Fibroblast of villous mesenchyme (primary cell): ENCODE measurements around the gene AP2B1. TPM values are rescaled to one million over a fixed set of nuclear protein-coding genes. Genes with fewer than 3 reads are reported as not detected.
"Not testable (repeated sequence)": the region's sequence is repeated elsewhere in the genome, so short reads cannot be mapped to it uniquely, and the experiment has no call there.

ENCODE experiments used
- DNase-seq: peaks from one replicate; pipeline ENCODE4 v3.0.0-alpha.2; 2010; ENCODE audit warnings: low read depth
- H3K4me3 ChIP-seq: 2 replicates; pipeline ENCODE4 v1.5.1; 2011; ENCODE audit warnings: low read depth, mild to moderate bottlenecking, low read length
- total RNA-seq: library from RNA; depleted of rRNA; stranded (reverse); fragments of >200 nt; gene quantifications from 2 replicates; pipeline ENCODE4 v1.2.3, GENCODE V29; 2012
- TF ChIP-seq, protein P1 (sequence below): IDR thresholded peaks from 2 replicates; pipeline ENCODE4 v1.5.1; 2012; ENCODE audit warnings: low read depth, mild to moderate bottlenecking, low read length; ENCODE audit not compliant: insufficient read depth

Gene AP2B1
- total RNA-seq, 1 donor, result 97.6 TPM

DNA sequence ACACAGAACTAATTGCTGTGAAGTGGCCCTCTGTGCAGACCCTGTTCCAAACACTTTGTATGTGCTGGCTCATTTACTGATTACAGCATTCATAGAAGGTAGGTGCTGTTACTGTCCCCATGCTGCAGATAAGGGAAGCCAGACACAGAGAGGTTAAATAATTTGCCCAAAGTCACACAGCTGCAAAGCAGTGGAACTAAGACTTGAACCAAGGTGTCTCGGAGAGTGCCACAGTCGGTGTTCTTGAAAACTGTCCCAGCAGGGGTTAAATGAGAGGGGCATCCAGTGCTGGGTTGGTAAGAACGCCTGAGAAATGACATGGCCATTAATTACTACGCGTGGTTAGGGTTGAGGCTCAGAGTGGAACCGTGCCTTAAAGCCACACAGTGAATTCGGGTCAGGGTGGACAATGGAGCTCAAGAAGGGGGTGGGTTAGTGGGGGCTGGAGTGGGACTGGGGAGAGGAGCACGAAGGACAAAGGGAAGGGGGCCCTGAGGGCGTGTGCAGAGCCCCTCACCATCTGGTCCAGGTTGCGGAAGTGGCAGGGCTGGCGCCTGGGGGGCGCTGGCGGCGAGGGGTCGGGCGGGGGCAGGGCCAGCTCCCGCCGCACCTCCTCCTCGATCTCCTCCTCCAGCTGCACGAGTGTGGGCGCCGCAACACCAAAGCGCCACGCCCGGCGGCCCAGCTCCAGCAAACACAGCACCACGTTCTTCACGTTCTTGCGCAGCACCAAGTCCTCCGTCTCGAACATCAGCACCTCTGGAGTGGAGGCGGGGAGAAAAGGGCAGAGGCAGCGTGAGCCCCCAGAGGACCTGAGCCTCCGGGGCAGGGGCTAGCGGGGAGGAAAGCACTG, 162.7 kb downstream of the AP2B1 start:
- DNase-seq, result peak; percentile 27
- TF ChIP-seq, protein P1, sequence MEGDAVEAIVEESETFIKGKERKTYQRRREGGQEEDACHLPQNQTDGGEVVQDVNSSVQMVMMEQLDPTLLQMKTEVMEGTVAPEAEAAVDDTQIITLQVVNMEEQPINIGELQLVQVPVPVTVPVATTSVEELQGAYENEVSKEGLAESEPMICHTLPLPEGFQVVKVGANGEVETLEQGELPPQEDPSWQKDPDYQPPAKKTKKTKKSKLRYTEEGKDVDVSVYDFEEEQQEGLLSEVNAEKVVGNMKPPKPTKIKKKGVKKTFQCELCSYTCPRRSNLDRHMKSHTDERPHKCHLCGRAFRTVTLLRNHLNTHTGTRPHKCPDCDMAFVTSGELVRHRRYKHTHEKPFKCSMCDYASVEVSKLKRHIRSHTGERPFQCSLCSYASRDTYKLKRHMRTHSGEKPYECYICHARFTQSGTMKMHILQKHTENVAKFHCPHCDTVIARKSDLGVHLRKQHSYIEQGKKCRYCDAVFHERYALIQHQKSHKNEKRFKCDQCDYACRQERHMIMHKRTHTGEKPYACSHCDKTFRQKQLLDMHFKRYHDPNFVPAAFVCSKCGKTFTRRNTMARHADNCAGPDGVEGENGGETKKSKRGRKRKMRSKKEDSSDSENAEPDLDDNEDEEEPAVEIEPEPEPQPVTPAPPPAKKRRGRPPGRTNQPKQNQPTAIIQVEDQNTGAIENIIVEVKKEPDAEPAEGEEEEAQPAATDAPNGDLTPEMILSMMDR, result no peak
- peak overlapping the region; percentile 18 for H3K4me3 ChIP-seq

GRCh38 chr17:35750526-35751395, 163.6 kb downstream of the AP2B1 start:
- H3K4me3 ChIP-seq, result no peak overlapping the region
- DNase-seq, result no peak
- TF ChIP-seq, protein P1, result no peak

GRCh38 chr17:35751541-35751940, 164.4 kb downstream of the AP2B1 start:
- not testable (repeated sequence) for DNase-seq, H3K4me3 ChIP-seq

DNA sequence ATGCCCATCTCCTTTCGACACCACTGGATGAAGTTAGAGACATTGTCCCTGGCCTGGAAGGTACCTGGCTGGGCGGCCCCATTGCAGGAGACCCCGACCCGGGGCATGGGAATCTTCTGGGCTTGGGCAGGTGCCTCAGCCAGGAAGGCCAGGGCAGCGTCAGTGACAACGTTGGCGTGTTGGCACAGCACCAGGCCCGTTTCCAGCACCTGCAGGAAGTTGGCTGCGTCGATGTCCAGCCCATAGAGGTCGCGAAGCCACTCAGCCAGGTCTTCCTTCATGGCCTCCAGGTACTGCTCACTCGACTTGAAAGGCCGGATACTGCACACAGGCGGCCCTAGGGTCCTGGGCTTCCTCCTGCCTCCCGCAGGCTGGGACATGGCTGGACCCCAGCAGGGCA, 165.3 kb downstream of the AP2B1 start:
- no peak for DNase-seq
- no peak overlapping the region for H3K4me3 ChIP-seq

DNA sequence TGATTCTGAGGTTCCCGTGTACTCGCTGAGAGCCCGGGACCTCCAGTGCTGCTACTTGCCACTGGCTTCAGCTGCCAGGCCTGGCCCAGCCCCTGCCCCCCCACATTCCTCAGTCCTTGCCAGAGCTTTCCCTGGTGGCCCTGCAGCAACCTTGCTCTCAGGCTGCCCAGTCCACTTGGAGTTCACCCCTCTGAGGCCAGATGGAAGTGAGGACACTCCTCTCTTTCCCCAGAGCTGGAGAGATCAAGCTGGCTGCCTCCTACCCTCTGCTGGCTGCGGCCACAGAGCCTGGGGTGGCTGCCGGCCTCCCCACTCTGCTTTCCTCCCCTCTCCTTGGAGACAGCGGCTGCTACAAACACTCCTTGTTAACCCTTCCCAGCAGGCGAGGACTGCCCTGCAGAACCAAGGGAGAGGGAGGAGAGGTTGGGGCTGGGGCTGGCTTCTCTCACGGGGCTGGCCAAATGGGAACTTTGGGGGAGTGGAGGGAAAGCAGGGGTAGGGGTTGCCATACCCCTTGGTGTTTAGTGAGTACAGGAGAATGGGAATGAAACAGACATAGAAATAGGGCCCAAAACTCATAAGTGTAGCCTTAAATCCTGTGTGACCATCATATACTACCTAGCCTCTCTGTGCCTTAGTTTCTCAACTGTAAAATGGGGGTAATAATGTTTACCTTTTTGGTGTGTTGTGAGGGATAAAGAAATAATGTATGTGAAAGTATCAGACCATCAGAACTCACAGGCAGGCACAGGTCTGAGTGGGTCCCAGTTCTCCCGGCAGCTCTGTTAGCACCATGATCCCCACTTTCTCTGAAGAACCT, 166.0 kb downstream of the AP2B1 start, which contains the start of gene GAS2L2:
Gene GAS2L2, minus strand, starts transcription at position 295 of the 820 bp plus-strand sequence. CDS start 389 bp downstream, outside the sequence.
- TF ChIP-seq, protein P1, result no peak
- no peak for DNase-seq
- no peak within 1 kb of the TSS for H3K4me3 ChIP-seq

More for the DNA sequence above, 165.3 kb downstream of the AP2B1 start:
- TF ChIP-seq, protein P1, result no peak

- no peak overlapping the region for H3K4me3 ChIP-seq
- TF ChIP-seq, protein P1, result no peak
- DNase-seq, result no peak
Measured at GRCh38 chr17:35757243-35757642, 170.1 kb downstream of the AP2B1 start.

GRCh38 chr17:35760587-35760986, 173.5 kb downstream of the AP2B1 start, which contains the start of gene C17orf50:
Gene C17orf50 (plus strand): TSS chr17:35760887. CDS start chr17:35760942, 55 bp downstream.
- DNase-seq, result no peak
- TF ChIP-seq, protein P1, result no peak
- no peak within 1 kb of the TSS for H3K4me3 ChIP-seq
